HepG2 (cell line): Measurements from ENCODE around the gene UROS. TPM values are rescaled to one million over a fixed set of nuclear protein-coding genes. Genes with fewer than 3 reads are reported as not detected.

Experiments
- ATF1 ChIP-seq: IDR thresholded peaks from 2 replicates; pipeline ENCODE4 v1.6.1; 2016; ENCODE audit warnings: mild to moderate bottlenecking, control low read depth
- FOXO1 ChIP-seq: sonication (generic); formaldehyde crosslinking; IDR thresholded peaks from 2 replicates; pipeline ENCODE4 v1.4.0; 2020; ENCODE audit warnings: missing genetic modification reagents
- KLF15 ChIP-seq: sonication (generic); formaldehyde crosslinking; IDR thresholded peaks from 2 replicates; pipeline ENCODE4 v1.8.1; 2023; ENCODE audit warnings: borderline replicate concordance, mild to moderate bottlenecking, inconsistent platforms, missing genetic modification reagents, mixed read lengths
- SRY ChIP-seq: sonication (generic); formaldehyde crosslinking; IDR thresholded peaks from 2 replicates; pipeline ENCODE4 v1.8.0; 2022; ENCODE audit warnings: mild to moderate bottlenecking, missing genetic modification reagents
- ZNF20 ChIP-seq: sonication (generic); formaldehyde crosslinking; IDR thresholded peaks from 2 replicates; pipeline ENCODE4 v1.4.0; 2020; ENCODE audit warnings: mild to moderate bottlenecking, moderate library complexity, missing genetic modification reagents
- ZNF230 ChIP-seq: sonication (generic); formaldehyde crosslinking; IDR thresholded peaks from 2 replicates; pipeline ENCODE4 v1.4.0; 2020; ENCODE audit warnings: mild to moderate bottlenecking, missing genetic modification reagents
- ZNF274 ChIP-seq: sonication (generic); formaldehyde crosslinking; IDR thresholded peaks from 2 replicates; pipeline ENCODE4 v1.5.1; 2020; ENCODE audit warnings: mild to moderate bottlenecking, missing genetic modification reagents
- ZNF569 ChIP-seq: sonication (generic); formaldehyde crosslinking; IDR thresholded peaks from 2 replicates; pipeline ENCODE4 v1.5.0; 2020; ENCODE audit warnings: mild to moderate bottlenecking, missing genetic modification reagents, moderate library complexity, borderline replicate concordance
- ZSCAN21 ChIP-seq: sonication (generic); formaldehyde crosslinking; IDR thresholded peaks from 2 replicates; pipeline ENCODE4 v1.8.0; 2022; ENCODE audit warnings: mild to moderate bottlenecking, missing genetic modification reagents, moderate library complexity, borderline replicate concordance
- polyA plus RNA-seq, 8 experiments: library from polyadenylated mRNA; depleted of rRNA in 3 of 8; stranded (reverse) in 7 of 8; unstranded in 1 of 8; fragments of >200 nt; fragmentation: Illumina TruSeq in 4 of 8; extraction: Trizol in 4 of 8; gene quantifications; 2 replicates each; pipeline versions ENCODE4 v1.2.1 to v1.2.3, GENCODE V29; 2011 to 2016; ENCODE audit warnings: low read depth in 4 of 8, missing spikeins in 1 of 8, mixed read lengths in 1 of 8; ENCODE audit not compliant: insufficient read depth in 1 of 8
- total RNA-seq, 5 experiments: library from RNA; depleted of rRNA; stranded (reverse); fragments of >200 nt; fragmentation: Illumina TruSeq; extraction: Trizol; gene quantifications; 2 replicates each; pipeline ENCODE4 v1.2.3, GENCODE V29; 2016; ENCODE audit warnings: low read depth in 1 of 5
- TF ChIP-seq, protein P1 (sequence below): sonication (generic); formaldehyde crosslinking; IDR thresholded peaks from 2 replicates; pipeline ENCODE4 v1.5.0; 2020; ENCODE audit warnings: mild to moderate bottlenecking, missing genetic modification reagents, borderline replicate concordance
- TF ChIP-seq, protein P2 (sequence below): sonication (generic); formaldehyde crosslinking; IDR thresholded peaks from 2 replicates; pipeline ENCODE4 v1.8.0; 2022; ENCODE audit warnings: missing genetic modification reagents, mild to moderate bottlenecking, borderline replicate concordance
- TF ChIP-seq, protein P3 (sequence below): sonication (generic); formaldehyde crosslinking; IDR thresholded peaks from 2 replicates; pipeline ENCODE4 v1.4.0; 2020; ENCODE audit warnings: missing genetic modification reagents
- TF ChIP-seq, protein P4 (sequence below): sonication (generic); formaldehyde crosslinking; conservative IDR thresholded peaks from 2 replicates; pipeline ENCODE4 v1.8.0; 2022; ENCODE audit warnings: mild to moderate bottlenecking, moderate library complexity, missing genetic modification reagents
- TF ChIP-seq, protein P5 (sequence below): fragments of 450-650 bp; IDR thresholded peaks from 2 replicates; pipeline ENCODE4 v1.6.1; 2016

UROS gene
- total and polyA plus RNA-seq, 2 of the 13 experiments (the other 11 are each of a cell fraction or from before 2014, with no cell fraction given), result 14.8 to 49.9 TPM

DNA sequence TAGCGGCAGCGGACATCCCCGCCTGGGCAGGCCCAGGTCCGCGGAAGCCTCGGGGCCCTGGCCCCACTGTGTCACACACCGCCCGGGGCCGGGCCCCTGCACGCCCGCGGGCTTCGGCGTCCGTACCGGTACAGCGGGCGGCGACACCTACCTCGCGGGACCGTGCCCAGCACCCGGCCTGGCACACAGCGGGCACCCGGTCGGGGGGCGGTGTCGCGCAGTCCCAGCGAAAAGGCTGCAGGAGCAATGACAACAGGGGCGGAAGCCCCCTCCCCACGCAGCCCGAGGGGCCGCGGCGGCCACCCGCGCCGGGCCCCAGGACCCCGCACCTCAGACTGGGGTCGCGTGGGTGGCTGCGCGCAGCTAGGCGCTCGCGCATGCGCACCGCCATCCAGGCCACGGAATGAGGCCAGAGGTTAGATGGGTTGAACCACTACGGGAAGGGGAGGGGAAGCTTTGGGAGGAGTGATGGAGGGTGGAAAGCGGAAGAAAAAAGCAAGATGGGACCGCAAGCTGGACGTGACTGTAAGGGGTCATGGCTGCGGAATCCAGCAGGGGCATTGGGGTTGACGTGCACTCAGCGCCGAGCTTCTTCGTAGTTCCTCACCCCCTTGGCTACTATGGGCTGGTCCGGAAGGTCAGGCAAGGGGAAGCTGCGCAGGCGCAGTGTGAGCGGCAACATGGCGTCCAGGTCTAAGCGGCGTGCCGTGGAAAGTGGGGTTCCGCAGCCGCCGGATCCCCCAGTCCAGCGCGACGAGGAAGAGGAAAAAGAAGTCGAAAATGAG lies at the start of gene UROS, which contains the start of gene BCCIP (continued):
- TF ChIP-seq, protein P1, sequence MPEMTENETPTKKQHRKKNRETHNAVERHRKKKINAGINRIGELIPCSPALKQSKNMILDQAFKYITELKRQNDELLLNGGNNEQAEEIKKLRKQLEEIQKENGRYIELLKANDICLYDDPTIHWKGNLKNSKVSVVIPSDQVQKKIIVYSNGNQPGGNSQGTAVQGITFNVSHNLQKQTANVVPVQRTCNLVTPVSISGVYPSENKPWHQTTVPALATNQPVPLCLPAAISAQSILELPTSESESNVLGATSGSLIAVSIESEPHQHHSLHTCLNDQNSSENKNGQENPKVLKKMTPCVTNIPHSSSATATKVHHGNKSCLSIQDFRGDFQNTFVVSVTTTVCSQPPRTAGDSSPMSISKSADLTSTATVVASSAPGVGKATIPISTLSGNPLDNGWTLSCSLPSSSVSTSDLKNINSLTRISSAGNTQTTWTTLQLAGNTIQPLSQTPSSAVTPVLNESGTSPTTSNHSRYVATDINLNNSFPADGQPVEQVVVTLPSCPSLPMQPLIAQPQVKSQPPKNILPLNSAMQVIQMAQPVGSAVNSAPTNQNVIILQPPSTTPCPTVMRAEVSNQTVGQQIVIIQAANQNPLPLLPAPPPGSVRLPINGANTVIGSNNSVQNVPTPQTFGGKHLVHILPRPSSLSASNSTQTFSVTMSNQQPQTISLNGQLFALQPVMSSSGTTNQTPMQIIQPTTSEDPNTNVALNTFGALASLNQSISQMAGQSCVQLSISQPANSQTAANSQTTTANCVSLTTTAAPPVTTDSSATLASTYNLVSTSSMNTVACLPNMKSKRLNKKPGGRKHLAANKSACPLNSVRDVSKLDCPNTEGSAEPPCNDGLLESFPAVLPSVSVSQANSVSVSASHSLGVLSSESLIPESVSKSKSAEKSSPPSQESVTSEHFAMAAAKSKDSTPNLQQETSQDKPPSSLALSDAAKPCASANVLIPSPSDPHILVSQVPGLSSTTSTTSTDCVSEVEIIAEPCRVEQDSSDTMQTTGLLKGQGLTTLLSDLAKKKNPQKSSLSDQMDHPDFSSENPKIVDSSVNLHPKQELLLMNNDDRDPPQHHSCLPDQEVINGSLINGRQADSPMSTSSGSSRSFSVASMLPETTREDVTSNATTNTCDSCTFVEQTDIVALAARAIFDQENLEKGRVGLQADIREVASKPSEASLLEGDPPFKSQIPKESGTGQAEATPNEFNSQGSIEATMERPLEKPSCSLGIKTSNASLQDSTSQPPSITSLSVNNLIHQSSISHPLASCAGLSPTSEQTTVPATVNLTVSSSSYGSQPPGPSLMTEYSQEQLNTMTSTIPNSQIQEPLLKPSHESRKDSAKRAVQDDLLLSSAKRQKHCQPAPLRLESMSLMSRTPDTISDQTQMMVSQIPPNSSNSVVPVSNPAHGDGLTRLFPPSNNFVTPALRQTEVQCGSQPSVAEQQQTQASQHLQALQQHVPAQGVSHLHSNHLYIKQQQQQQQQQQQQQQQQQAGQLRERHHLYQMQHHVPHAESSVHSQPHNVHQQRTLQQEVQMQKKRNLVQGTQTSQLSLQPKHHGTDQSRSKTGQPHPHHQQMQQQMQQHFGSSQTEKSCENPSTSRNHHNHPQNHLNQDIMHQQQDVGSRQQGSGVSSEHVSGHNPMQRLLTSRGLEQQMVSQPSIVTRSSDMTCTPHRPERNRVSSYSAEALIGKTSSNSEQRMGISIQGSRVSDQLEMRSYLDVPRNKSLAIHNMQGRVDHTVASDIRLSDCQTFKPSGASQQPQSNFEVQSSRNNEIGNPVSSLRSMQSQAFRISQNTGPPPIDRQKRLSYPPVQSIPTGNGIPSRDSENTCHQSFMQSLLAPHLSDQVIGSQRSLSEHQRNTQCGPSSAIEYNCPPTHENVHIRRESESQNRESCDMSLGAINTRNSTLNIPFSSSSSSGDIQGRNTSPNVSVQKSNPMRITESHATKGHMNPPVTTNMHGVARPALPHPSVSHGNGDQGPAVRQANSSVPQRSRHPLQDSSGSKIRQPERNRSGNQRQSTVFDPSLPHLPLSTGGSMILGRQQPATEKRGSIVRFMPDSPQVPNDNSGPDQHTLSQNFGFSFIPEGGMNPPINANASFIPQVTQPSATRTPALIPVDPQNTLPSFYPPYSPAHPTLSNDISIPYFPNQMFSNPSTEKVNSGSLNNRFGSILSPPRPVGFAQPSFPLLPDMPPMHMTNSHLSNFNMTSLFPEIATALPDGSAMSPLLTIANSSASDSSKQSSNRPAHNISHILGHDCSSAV (CRISPR knock-in tag), result no peak
- TF ChIP-seq ZNF20 (CRISPR knock-in tag), result no peak
- no peak for TF ChIP-seq FOXO1
- TF ChIP-seq, protein P2, sequence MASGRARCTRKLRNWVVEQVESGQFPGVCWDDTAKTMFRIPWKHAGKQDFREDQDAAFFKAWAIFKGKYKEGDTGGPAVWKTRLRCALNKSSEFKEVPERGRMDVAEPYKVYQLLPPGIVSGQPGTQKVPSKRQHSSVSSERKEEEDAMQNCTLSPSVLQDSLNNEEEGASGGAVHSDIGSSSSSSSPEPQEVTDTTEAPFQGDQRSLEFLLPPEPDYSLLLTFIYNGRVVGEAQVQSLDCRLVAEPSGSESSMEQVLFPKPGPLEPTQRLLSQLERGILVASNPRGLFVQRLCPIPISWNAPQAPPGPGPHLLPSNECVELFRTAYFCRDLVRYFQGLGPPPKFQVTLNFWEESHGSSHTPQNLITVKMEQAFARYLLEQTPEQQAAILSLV, result 0 out of 2 replicates have a peak, but pooled peaks have one; percentile 14
- TF ChIP-seq, protein P3, sequence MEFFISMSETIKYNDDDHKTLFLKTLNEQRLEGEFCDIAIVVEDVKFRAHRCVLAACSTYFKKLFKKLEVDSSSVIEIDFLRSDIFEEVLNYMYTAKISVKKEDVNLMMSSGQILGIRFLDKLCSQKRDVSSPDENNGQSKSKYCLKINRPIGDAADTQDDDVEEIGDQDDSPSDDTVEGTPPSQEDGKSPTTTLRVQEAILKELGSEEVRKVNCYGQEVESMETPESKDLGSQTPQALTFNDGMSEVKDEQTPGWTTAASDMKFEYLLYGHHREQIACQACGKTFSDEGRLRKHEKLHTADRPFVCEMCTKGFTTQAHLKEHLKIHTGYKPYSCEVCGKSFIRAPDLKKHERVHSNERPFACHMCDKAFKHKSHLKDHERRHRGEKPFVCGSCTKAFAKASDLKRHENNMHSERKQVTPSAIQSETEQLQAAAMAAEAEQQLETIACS (CRISPR knock-in tag), result no peak
- peak; percentile 80; the same call in 1 of the 2 replicates for TF ChIP-seq ZNF274 (CRISPR knock-in tag)
- TF ChIP-seq, protein P4, sequence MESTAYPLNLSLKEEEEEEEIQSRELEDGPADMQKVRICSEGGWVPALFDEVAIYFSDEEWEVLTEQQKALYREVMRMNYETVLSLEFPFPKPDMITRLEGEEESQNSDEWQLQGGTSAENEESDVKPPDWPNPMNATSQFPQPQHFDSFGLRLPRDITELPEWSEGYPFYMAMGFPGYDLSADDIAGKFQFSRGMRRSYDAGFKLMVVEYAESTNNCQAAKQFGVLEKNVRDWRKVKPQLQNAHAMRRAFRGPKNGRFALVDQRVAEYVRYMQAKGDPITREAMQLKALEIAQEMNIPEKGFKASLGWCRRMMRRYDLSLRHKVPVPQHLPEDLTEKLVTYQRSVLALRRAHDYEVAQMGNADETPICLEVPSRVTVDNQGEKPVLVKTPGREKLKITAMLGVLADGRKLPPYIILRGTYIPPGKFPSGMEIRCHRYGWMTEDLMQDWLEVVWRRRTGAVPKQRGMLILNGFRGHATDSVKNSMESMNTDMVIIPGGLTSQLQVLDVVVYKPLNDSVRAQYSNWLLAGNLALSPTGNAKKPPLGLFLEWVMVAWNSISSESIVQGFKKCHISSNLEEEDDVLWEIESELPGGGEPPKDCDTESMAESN (CRISPR knock-in tag), result 0 out of 2 replicates have a peak, but pooled peaks have one; percentile 34
- TF ChIP-seq ZSCAN21 (CRISPR knock-in tag), result peak; percentile 48; the same call in 1 of the 2 replicates
- no peak for TF ChIP-seq ATF1
- no peak for TF ChIP-seq KLF15 (CRISPR knock-in tag)
- peak; percentile 17; the same call in 1 of the 2 replicates for TF ChIP-seq ZNF230 (CRISPR knock-in tag)
- peak; percentile 57; the same call in 1 of the 2 replicates for TF ChIP-seq SRY (CRISPR knock-in tag)
- TF ChIP-seq ZNF569 (CRISPR knock-in tag), result no peak
- TF ChIP-seq, protein P5, sequence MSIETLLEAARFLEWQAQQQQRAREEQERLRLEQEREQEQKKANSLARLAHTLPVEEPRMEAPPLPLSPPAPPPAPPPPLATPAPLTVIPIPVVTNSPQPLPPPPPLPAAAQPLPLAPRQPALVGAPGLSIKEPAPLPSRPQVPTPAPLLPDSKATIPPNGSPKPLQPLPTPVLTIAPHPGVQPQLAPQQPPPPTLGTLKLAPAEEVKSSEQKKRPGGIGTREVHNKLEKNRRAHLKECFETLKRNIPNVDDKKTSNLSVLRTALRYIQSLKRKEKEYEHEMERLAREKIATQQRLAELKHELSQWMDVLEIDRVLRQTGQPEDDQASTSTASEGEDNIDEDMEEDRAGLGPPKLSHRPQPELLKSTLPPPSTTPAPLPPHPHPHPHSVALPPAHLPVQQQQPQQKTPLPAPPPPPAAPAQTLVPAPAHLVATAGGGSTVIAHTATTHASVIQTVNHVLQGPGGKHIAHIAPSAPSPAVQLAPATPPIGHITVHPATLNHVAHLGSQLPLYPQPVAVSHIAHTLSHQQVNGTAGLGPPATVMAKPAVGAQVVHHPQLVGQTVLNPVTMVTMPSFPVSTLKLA, result peak; percentile 77
